Ishikawa (cell line): ENCODE results near the gene ABCG1.

Experiments used
- CEBPB ChIP-seq: IDR thresholded peaks from 2 replicates; pipeline ENCODE4 v1.6.1; 2012
- CREB1 ChIP-seq: IDR thresholded peaks from 2 replicates; pipeline ENCODE4 v1.6.1; 2012; ENCODE audit warnings: low read depth
- EGR1 ChIP-seq: IDR thresholded peaks from 2 replicates; pipeline ENCODE4 v1.6.1; 2012
- EP300 ChIP-seq: IDR thresholded peaks from 2 replicates; pipeline ENCODE4 v1.6.1; 2012; ENCODE audit warnings: borderline replicate concordance
- FOXM1 ChIP-seq: IDR thresholded peaks from 2 replicates; pipeline ENCODE4 v1.6.1; 2012; ENCODE audit warnings: low read depth, borderline replicate concordance
- NFIC ChIP-seq: IDR thresholded peaks from 2 replicates; pipeline ENCODE4 v1.6.1; 2012
- RAD21 ChIP-seq: IDR thresholded peaks from 2 replicates; pipeline ENCODE4 v1.6.1; 2012; ENCODE audit warnings: low read depth
- TAF1 ChIP-seq: IDR thresholded peaks from 2 replicates; pipeline ENCODE4 v1.6.1; 2012; ENCODE audit warnings: low read depth, mild to moderate bottlenecking
- TCF12 ChIP-seq: IDR thresholded peaks from 2 replicates; pipeline ENCODE4 v1.6.1; 2012; ENCODE audit warnings: low read depth
- TEAD4 ChIP-seq: IDR thresholded peaks from 2 replicates; pipeline ENCODE4 v1.6.1; 2012
- YY1 ChIP-seq: IDR thresholded peaks from 2 replicates; pipeline ENCODE4 v1.6.1; 2012; ENCODE audit warnings: low read depth
- ZBTB7A ChIP-seq: IDR thresholded peaks from 2 replicates; pipeline ENCODE4 v1.6.1; 2012; ENCODE audit warnings: low read depth
- TF ChIP-seq, protein P1 (sequence below): IDR thresholded peaks from 2 replicates; pipeline ENCODE4 v1.6.1; 2012; ENCODE audit warnings: low read depth, mild to moderate bottlenecking
- TF ChIP-seq, protein P2 (sequence below): IDR thresholded peaks from 2 replicates; pipeline ENCODE4 v1.6.1; 2012
- TF ChIP-seq, protein P3 (sequence below): IDR thresholded peaks from 2 replicates; pipeline ENCODE4 v1.6.1; 2012

ABCG1 gene

DNA sequence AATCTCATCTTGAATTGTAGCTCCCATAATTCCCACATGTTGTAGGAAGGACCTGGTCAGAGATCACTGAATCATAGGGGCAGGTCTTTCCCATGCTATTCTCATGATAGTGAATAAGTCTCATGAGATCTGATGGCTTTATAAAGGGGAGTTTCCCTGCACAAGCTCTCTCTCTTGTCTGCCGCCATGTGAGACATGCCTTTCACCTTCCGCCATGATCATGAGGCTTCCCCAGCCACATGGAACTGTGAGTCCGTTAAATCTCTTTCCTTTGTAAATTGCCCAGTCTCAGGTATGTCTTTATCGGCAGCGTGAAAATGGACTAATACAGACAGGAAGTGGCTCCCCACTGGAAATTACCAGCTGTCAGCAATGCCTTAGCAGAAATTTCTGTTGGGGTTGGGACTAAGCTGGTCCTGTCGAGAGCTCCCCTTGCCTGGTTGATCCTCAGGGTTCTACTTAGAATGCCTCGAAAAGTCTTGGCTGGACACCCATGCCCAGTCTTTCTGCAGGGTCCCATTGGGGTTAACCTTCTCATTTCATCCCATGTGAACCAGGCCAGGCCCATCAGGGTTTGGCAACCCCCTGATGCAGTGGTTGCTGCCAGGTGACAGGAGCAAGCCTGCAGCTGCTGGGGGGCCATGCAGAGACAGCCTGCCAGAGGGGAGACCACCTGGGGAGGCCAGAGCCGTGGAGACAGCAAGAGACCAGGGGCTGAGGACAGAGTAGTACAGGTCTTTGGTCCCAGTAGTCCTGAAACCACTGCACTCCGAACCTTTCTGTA, 2.8 kb upstream of the ABCG1 start:
- TF ChIP-seq CREB1 (no peak), YY1 (no peak), EP300 (no peak), TEAD4 (no peak), TCF12 (no peak), ZBTB7A (no peak), TAF1 (no peak), RAD21 (no peak), FOXM1 (no peak), CEBPB (no peak), NFIC (no peak), EGR1 (no peak)
- TF ChIP-seq, protein P1, sequence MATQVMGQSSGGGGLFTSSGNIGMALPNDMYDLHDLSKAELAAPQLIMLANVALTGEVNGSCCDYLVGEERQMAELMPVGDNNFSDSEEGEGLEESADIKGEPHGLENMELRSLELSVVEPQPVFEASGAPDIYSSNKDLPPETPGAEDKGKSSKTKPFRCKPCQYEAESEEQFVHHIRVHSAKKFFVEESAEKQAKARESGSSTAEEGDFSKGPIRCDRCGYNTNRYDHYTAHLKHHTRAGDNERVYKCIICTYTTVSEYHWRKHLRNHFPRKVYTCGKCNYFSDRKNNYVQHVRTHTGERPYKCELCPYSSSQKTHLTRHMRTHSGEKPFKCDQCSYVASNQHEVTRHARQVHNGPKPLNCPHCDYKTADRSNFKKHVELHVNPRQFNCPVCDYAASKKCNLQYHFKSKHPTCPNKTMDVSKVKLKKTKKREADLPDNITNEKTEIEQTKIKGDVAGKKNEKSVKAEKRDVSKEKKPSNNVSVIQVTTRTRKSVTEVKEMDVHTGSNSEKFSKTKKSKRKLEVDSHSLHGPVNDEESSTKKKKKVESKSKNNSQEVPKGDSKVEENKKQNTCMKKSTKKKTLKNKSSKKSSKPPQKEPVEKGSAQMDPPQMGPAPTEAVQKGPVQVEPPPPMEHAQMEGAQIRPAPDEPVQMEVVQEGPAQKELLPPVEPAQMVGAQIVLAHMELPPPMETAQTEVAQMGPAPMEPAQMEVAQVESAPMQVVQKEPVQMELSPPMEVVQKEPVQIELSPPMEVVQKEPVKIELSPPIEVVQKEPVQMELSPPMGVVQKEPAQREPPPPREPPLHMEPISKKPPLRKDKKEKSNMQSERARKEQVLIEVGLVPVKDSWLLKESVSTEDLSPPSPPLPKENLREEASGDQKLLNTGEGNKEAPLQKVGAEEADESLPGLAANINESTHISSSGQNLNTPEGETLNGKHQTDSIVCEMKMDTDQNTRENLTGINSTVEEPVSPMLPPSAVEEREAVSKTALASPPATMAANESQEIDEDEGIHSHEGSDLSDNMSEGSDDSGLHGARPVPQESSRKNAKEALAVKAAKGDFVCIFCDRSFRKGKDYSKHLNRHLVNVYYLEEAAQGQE: no peak
- TF ChIP-seq, protein P2, sequence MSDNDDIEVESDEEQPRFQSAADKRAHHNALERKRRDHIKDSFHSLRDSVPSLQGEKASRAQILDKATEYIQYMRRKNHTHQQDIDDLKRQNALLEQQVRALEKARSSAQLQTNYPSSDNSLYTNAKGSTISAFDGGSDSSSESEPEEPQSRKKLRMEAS: no peak
- TF ChIP-seq, protein P3, sequence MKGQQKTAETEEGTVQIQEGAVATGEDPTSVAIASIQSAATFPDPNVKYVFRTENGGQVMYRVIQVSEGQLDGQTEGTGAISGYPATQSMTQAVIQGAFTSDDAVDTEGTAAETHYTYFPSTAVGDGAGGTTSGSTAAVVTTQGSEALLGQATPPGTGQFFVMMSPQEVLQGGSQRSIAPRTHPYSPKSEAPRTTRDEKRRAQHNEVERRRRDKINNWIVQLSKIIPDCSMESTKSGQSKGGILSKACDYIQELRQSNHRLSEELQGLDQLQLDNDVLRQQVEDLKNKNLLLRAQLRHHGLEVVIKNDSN: no peak

DNA sequence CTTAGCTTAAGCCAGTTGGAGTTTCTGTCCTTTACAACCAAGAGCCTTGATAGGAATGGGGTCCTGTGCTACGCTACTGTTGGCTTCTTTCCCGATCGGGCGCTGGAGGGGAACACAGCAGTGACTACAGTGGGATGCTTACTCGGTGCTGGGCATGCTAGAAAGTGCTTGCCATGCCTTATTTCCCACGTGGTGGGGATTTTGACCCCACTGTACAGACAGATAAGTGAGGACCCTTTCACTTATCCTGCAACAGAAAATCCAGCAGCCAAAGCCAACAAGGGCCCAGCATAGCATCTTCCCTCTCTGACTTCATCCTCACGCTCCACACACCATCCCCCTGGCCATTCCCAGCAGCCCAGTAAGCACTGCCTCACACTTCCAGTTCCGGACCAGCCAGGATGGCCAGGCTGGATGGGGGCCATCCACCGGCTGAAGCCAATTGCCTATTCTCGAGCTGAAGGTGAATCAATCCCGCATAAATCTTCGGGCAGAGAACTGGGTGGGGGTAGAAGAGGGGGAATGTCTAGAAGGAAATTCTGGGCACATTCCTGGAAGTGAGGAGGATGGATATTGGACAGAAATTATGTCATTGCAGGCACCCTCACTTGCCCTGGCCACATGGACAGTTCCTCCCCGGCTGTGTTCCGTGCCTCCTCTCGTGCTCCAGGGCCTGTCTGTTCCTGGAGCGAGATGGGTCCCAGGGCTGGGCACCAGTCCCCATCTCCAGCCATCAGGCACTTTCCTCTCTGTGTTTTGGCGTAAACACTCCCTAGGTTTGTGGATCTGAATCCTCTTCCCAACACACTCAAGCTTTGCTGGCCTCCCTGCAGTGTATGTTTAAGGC, 2.0 kb upstream of the ABCG1 start:
- TF ChIP-seq ZBTB7A (no peak), YY1 (no peak), CREB1 (no peak)

DNA sequence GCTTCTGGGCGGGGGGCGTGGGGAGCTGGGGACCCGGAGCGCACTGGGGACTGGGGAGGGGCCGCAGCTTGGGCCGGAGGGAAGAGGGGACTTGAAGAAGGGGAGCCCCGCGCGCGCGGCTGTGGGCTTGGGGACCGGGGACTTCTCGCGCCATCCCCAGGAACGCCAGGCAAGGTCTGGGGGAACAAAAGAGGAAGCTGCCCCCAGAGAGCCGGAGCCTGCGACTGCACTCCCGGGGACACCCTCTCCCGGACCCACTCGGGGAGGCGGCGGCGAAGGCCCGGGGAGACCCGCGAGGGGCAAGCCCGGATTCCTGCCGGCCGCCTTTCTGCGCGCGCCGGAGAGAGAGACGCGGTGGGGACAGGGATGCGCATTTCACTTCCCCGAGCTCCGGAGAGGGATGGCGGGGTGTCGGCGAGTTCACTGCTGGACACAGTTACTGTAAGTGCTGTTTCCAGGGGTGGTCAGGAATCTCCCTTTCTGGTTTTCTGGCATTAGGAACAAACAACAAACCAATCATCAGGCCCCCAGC, 732 bp downstream of the ABCG1 start:
- no peak for TF ChIP-seq TCF12
- no peak for TF ChIP-seq TEAD4
- TF ChIP-seq, protein P2: no peak
- TF ChIP-seq, protein P3: no peak

DNA sequence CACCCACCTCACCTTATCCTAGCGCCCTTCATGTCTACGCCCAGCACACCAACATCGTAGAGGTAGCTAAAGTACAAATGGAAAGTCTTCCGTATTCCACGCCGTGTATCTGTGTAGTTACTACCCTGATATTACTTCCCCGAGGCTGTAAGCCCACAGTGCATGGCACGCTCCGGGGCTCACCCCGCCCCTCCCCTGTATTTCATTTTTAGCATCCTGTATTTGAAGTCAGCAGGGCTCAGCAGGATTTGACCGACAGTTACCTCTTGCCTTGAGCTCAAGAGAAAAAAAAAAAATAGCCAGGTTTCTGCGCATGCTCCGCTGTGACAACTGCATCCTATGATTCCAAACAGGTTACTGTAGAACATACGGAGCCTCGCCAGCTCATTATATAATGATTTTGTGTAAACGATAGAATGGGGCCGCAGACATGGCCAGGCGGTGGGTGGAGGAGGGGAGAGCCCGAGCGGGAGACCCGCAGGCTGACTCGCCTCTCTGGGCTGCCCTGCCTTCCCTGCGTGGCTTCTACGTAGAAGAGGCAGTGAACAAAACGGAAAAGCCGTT, 1.3 kb downstream of the ABCG1 start:
- TF ChIP-seq TCF12 (no peak), RAD21 (no peak), CEBPB (no peak), NFIC (no peak), EP300 (no peak), TAF1 (no peak), YY1 (no peak), TEAD4 (no peak), EGR1 (no peak), ZBTB7A (no peak), CREB1 (no peak)
- TF ChIP-seq, protein P2: no peak
- TF ChIP-seq, protein P1: no peak

DNA sequence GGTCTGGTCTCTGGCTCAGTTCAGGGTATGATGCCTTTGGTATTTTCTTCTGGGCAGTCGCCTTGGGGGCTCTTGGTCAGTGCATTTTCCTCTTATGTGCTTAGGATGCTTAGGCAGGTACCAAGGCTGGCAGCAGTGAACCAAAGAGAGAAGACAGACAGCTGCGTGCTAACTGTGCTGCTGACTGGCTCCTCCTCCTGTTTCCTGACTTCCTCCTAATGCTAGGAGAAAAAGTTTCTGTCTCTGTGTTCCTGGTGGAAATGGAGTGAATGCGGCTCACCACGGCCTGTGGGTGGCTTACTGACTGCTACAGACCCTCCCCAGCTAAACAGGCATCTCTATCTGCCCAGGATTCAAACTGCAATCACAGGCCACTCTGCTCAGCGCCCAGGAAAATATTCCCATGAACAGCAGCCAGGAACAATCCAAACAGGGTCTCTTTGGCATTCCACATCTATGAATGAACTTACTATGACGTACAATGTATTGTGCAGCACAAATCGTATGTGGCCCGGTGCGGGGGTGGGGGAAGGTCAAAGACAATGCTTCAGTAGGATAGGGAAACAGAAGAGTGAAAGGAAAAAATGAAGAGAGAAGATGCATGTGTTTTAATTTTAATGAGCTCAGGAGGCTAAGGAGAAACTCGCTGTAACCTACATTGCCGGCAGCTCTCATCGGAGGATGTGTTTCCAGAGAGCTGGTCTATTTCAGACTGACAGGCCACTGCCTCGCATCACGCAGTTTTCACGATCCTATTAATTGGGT, 2.8 kb downstream of the ABCG1 start:
- no peak for TF ChIP-seq YY1
- TF ChIP-seq TAF1: no peak
- TF ChIP-seq, protein P3: no peak
- no peak for TF ChIP-seq NFIC
- no peak for TF ChIP-seq FOXM1
- no peak for TF ChIP-seq RAD21
- TF ChIP-seq, protein P2: no peak
